ENCODE results near the gene VKORC1.
A peak's percentile ranks its signal among the peaks of the same experiment; 100 is the strongest.

VKORC1 gene

GRCh38 chr16:31061813-31062440 lies 32.7 kb downstream of the VKORC1 start:
- no peak for DNase-seq

GRCh38 chr16:31061126-31061812 lies 33.3 kb downstream of the VKORC1 start:
- no peak for DNase-seq

- DNase-seq: no peak
Observed at GRCh38 chr16:31055613-31056012, 39.0 kb downstream of the VKORC1 start.

GRCh38 chr16:31052114-31052513 lies 42.5 kb downstream of the VKORC1 start:
- peak; percentile 33 for DNase-seq

- DNase-seq: no peak
Observed at GRCh38 chr16:31050280-31051030, 44.1 kb downstream of the VKORC1 start.

- no peak for DNase-seq
Observed at GRCh38 chr16:31043898-31044481, 50.6 kb downstream of the VKORC1 start.

GRCh38 chr16:31043352-31043751 lies 51.2 kb downstream of the VKORC1 start:
- no peak for DNase-seq

- no peak for DNase-seq
Observed at GRCh38 chr16:31042866-31043265, 51.7 kb downstream of the VKORC1 start.

Measured in stimulated activated CD4-positive, alpha-beta T cell treated with anti-CD3 and anti-CD28 coated beads, Interleukin-1b, Interleukin-23, amount 100 ng/mL, for 48 hours (primary cell).